ENCODE measurements around the gene CABP2.

The CABP2 gene

DNA sequence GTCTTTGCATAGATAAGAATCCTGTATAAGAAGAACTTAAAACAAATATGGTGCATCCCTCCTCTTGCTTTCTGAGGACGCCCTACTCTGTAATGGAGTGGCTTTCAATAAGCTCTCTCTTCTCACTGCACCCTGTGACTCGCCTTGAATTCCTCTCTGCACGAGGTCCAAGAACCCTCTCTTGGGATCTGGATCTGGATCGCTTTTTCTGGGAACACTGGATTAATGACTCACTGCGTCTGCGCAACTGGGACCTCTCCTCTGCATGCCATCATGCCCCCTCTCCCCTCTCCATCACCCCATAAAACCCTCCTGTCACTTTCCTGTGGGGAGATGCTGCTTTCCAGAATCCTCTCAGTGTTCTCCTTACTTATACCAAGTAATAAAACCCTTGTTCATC is 15.1 kb upstream of the CABP2 start (continued):
- no peak for TF ChIP-seq TOX (CRISPR knock-in tag; IDR thresholded peaks at IDR 0.05; ENCODE audit: borderline replicate concordance)

DNA sequence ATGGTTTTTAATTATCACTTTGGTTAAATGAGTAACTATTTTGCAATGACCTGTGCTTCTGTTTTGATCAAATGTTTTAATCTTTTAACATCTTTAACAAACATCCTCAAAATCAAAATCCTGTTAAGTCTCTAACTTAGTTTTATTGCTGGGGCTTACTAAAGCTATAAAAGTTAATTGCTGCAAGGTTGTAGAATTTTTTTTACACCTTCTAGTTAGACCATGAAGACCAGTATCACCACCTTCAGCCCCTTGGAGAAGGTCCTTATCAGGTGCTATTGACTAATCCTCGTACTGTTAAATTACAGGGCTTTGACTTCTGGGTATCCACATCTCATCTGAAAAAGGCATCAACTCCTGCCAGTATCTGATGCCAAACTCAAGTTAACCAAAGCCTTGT is 12.3 kb upstream of the CABP2 start:
- ATAC-seq: no peak
- TF ChIP-seq PPARA (CRISPR knock-in tag; IDR thresholded peaks at IDR 0.05; ENCODE audit: borderline replicate concordance) (no peak), ZNF565 (CRISPR knock-in tag; conservative IDR thresholded peaks at IDR 0.05; ENCODE audit: low read depth) (no peak), GLIS3 (CRISPR knock-in tag; IDR thresholded peaks at IDR 0.05) (no peak), RARB (CRISPR knock-in tag; IDR thresholded peaks at IDR 0.05) (no peak), CSDC2 (CRISPR knock-in tag; IDR thresholded peaks at IDR 0.05) (no peak), ISL1 (CRISPR knock-in tag; IDR thresholded peaks at IDR 0.05) (no peak), ZFP30 (CRISPR knock-in tag; IDR thresholded peaks at IDR 0.05) (no peak), ZNF8 (CRISPR knock-in tag; IDR thresholded peaks at IDR 0.05) (no peak), ARNTL (CRISPR knock-in tag; IDR thresholded peaks at IDR 0.05; ENCODE audit: borderline replicate concordance, low read depth) (no peak)
- TF ChIP-seq, protein P1, sequence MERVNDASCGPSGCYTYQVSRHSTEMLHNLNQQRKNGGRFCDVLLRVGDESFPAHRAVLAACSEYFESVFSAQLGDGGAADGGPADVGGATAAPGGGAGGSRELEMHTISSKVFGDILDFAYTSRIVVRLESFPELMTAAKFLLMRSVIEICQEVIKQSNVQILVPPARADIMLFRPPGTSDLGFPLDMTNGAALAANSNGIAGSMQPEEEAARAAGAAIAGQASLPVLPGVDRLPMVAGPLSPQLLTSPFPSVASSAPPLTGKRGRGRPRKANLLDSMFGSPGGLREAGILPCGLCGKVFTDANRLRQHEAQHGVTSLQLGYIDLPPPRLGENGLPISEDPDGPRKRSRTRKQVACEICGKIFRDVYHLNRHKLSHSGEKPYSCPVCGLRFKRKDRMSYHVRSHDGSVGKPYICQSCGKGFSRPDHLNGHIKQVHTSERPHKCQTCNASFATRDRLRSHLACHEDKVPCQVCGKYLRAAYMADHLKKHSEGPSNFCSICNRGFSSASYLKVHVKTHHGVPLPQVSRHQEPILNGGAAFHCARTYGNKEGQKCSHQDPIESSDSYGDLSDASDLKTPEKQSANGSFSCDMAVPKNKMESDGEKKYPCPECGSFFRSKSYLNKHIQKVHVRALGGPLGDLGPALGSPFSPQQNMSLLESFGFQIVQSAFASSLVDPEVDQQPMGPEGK (CRISPR knock-in tag; IDR thresholded peaks at IDR 0.05; ENCODE audit: borderline replicate concordance): no peak
- TF ChIP-seq, protein P2, sequence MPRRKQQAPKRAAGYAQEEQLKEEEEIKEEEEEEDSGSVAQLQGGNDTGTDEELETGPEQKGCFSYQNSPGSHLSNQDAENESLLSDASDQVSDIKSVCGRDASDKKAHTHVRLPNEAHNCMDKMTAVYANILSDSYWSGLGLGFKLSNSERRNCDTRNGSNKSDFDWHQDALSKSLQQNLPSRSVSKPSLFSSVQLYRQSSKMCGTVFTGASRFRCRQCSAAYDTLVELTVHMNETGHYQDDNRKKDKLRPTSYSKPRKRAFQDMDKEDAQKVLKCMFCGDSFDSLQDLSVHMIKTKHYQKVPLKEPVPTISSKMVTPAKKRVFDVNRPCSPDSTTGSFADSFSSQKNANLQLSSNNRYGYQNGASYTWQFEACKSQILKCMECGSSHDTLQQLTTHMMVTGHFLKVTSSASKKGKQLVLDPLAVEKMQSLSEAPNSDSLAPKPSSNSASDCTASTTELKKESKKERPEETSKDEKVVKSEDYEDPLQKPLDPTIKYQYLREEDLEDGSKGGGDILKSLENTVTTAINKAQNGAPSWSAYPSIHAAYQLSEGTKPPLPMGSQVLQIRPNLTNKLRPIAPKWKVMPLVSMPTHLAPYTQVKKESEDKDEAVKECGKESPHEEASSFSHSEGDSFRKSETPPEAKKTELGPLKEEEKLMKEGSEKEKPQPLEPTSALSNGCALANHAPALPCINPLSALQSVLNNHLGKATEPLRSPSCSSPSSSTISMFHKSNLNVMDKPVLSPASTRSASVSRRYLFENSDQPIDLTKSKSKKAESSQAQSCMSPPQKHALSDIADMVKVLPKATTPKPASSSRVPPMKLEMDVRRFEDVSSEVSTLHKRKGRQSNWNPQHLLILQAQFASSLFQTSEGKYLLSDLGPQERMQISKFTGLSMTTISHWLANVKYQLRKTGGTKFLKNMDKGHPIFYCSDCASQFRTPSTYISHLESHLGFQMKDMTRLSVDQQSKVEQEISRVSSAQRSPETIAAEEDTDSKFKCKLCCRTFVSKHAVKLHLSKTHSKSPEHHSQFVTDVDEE (CRISPR knock-in tag; IDR thresholded peaks at IDR 0.05): no peak
- TF ChIP-seq, protein P3, sequence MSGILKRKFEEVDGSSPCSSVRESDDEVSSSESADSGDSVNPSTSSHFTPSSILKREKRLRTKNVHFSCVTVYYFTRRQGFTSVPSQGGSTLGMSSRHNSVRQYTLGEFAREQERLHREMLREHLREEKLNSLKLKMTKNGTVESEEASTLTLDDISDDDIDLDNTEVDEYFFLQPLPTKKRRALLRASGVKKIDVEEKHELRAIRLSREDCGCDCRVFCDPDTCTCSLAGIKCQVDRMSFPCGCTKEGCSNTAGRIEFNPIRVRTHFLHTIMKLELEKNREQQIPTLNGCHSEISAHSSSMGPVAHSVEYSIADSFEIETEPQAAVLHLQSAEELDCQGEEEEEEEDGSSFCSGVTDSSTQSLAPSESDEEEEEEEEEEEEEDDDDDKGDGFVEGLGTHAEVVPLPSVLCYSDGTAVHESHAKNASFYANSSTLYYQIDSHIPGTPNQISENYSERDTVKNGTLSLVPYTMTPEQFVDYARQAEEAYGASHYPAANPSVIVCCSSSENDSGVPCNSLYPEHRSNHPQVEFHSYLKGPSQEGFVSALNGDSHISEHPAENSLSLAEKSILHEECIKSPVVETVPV (CRISPR knock-in tag; IDR thresholded peaks at IDR 0.05): no peak
- TF ChIP-seq, protein P4, sequence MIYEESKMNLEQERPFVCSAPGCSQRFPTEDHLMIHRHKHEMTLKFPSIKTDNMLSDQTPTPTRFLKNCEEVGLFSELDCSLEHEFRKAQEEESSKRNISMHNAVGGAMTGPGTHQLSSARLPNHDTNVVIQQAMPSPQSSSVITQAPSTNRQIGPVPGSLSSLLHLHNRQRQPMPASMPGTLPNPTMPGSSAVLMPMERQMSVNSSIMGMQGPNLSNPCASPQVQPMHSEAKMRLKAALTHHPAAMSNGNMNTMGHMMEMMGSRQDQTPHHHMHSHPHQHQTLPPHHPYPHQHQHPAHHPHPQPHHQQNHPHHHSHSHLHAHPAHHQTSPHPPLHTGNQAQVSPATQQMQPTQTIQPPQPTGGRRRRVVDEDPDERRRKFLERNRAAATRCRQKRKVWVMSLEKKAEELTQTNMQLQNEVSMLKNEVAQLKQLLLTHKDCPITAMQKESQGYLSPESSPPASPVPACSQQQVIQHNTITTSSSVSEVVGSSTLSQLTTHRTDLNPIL (CRISPR knock-in tag; IDR thresholded peaks at IDR 0.05; ENCODE audit: low read depth): no peak

DNA sequence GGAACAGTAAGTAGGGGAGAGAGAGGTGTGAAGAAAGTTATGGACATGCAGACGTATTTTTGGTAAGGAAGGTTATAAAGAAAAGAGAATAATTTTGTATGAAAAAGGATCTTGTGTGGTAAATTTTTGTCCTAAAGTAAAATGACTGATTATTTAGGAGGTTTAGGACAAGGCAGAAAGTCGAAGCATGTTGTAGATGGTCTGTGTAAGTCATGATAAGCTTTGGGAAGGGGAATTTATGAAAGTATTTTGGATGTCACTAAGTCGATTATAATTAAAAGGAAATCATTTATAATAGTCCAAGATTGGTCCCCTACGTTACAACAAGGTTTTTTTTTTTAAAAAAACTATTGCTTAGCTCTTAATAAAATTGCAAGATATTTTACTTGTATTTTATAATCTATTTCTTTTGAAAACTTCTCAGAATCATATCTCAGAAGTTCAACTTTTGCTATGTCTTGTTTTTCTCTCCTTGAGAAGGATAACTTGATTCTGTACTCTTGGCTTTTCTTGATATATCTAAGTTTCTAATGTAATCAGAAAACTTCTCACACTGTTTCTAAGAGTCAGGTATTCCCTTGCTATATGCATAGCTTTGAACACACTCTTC is 10.9 kb upstream of the CABP2 start:
- TF ChIP-seq ZFP30 (CRISPR knock-in tag; IDR thresholded peaks at IDR 0.05) (no peak), CSDC2 (CRISPR knock-in tag; IDR thresholded peaks at IDR 0.05) (no peak), ARNTL (CRISPR knock-in tag; IDR thresholded peaks at IDR 0.05; ENCODE audit: borderline replicate concordance, low read depth) (no peak), SNAI2 (CRISPR knock-in tag; IDR thresholded peaks at IDR 0.05) (no peak), ZC3H10 (CRISPR knock-in tag; IDR thresholded peaks at IDR 0.05) (no peak), RARB (CRISPR knock-in tag; IDR thresholded peaks at IDR 0.05) (no peak), ZNF565 (CRISPR knock-in tag; conservative IDR thresholded peaks at IDR 0.05; ENCODE audit: low read depth) (no peak), ISL1 (CRISPR knock-in tag; IDR thresholded peaks at IDR 0.05) (no peak), ZNF70 (CRISPR knock-in tag; IDR thresholded peaks at IDR 0.05) (no peak), PPARA (CRISPR knock-in tag; IDR thresholded peaks at IDR 0.05; ENCODE audit: borderline replicate concordance) (no peak), TCF4 (CRISPR knock-in tag; IDR thresholded peaks at IDR 0.05; ENCODE audit: borderline replicate concordance) (no peak), BACH2 (CRISPR knock-in tag; IDR thresholded peaks at IDR 0.05; ENCODE audit: borderline replicate concordance) (no peak)
- TF ChIP-seq, protein P4 (CRISPR knock-in tag; IDR thresholded peaks at IDR 0.05; ENCODE audit: low read depth): no peak
- TF ChIP-seq, protein P5, sequence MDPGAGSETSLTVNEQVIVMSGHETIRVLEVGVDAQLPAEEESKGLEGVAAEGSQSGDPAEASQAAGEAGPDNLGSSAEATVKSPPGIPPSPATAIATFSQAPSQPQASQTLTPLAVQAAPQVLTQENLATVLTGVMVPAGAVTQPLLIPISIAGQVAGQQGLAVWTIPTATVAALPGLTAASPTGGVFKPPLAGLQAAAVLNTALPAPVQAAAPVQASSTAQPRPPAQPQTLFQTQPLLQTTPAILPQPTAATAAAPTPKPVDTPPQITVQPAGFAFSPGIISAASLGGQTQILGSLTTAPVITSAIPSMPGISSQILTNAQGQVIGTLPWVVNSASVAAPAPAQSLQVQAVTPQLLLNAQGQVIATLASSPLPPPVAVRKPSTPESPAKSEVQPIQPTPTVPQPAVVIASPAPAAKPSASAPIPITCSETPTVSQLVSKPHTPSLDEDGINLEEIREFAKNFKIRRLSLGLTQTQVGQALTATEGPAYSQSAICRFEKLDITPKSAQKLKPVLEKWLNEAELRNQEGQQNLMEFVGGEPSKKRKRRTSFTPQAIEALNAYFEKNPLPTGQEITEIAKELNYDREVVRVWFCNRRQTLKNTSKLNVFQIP (CRISPR knock-in tag; IDR thresholded peaks at IDR 0.05; ENCODE audit: borderline replicate concordance, low read depth): no peak
- TF ChIP-seq, protein P1 (CRISPR knock-in tag; IDR thresholded peaks at IDR 0.05; ENCODE audit: borderline replicate concordance): no peak
- ATAC-seq: no peak
